HEK293 (cell line): ENCODE measurements around the gene HOXB4.

ENCODE experiments used
- GLIS2 ChIP-seq: fragments of 450-650 bp; formaldehyde crosslinking; IDR thresholded peaks from 2 replicates; pipeline ENCODE4 v1.5.1; 2016; ENCODE audit warnings: missing biosample characterization, missing genetic modification characterization
- KLF10 ChIP-seq: fragments of 450-650 bp; IDR thresholded peaks from 2 replicates; pipeline ENCODE4 v1.5.1; 2018; ENCODE audit warnings: missing biosample characterization, mild to moderate bottlenecking, missing genetic modification characterization
- SETDB1 ChIP-seq: IDR thresholded peaks from one replicate; pipeline ENCODE4 v1.6.1; 2017; ENCODE audit warnings: mild to moderate bottlenecking, low read length, moderate library complexity, mixed read lengths; ENCODE audit not compliant: insufficient read length
- SP7 ChIP-seq: fragments of 450-650 bp; formaldehyde crosslinking; IDR thresholded peaks from 2 replicates; pipeline ENCODE4 v1.5.1; 2016; ENCODE audit warnings: missing biosample characterization, missing genetic modification characterization
- ZBTB7A ChIP-seq: fragments of 450-650 bp; formaldehyde crosslinking; IDR thresholded peaks from 2 replicates; pipeline ENCODE4 v1.5.1; 2016; ENCODE audit warnings: low read depth, missing biosample characterization, missing genetic modification characterization
- ZNF114 ChIP-seq: fragments of 450-650 bp; formaldehyde crosslinking; IDR thresholded peaks from 2 replicates; pipeline ENCODE4 v1.5.0; 2017; ENCODE audit warnings: missing biosample characterization, missing genetic modification characterization
- ZNF239 ChIP-seq: fragments of 450-650 bp; formaldehyde crosslinking; IDR thresholded peaks from 2 replicates; pipeline ENCODE4 v1.5.1; 2016; ENCODE audit warnings: missing biosample characterization, missing genetic modification characterization
- ZNF266 ChIP-seq: fragments of 450-650 bp; formaldehyde crosslinking; IDR thresholded peaks from 2 replicates; pipeline ENCODE4 v1.5.1; 2016; ENCODE audit warnings: missing biosample characterization, missing genetic modification characterization, low read depth
- ZNF391 ChIP-seq: fragments of 450-650 bp; formaldehyde crosslinking; IDR thresholded peaks from 2 replicates; pipeline ENCODE4 v1.5.1; 2016; ENCODE audit warnings: low read depth, missing biosample characterization, missing genetic modification characterization, borderline replicate concordance
- ZNF394 ChIP-seq: fragments of 450-650 bp; formaldehyde crosslinking; IDR thresholded peaks from 2 replicates; pipeline ENCODE4 v1.5.1; 2016; ENCODE audit warnings: missing biosample characterization, missing genetic modification characterization, mild to moderate bottlenecking, moderate library complexity, borderline replicate concordance
- ZNF501 ChIP-seq: fragments of 450-650 bp; formaldehyde crosslinking; IDR thresholded peaks from 2 replicates; pipeline ENCODE4 v1.5.1; 2016; ENCODE audit warnings: missing biosample characterization, missing genetic modification characterization
- ZNF514 ChIP-seq: fragments of 450-650 bp; formaldehyde crosslinking; IDR thresholded peaks from 2 replicates; pipeline ENCODE4 v1.5.1; 2016; ENCODE audit warnings: missing biosample characterization, missing genetic modification characterization
- ZNF561 ChIP-seq: fragments of 450-650 bp; IDR thresholded peaks from 2 replicates; pipeline ENCODE4 v1.5.1; 2018; ENCODE audit warnings: missing biosample characterization, missing genetic modification characterization, borderline replicate concordance
- ZNF596 ChIP-seq: fragments of 450-650 bp; IDR thresholded peaks from 2 replicates; pipeline ENCODE4 v1.5.0; 2018; ENCODE audit warnings: missing biosample characterization, mild to moderate bottlenecking, missing genetic modification characterization, moderate library complexity
- ZNF626 ChIP-seq: fragments of 450-650 bp; sonication (Bioruptor Pico); formaldehyde crosslinking; IDR thresholded peaks from 2 replicates; pipeline ENCODE4 v1.5.1; 2018; ENCODE audit warnings: missing biosample characterization, missing genetic modification characterization, inconsistent platforms
- ZNF768 ChIP-seq: fragments of 450-650 bp; formaldehyde crosslinking; IDR thresholded peaks from 2 replicates; pipeline ENCODE4 v1.5.1; 2018; ENCODE audit warnings: missing biosample characterization, mild to moderate bottlenecking, missing genetic modification characterization
- ZNF830 ChIP-seq: fragments of 450-650 bp; IDR thresholded peaks from 2 replicates; pipeline ENCODE4 v1.5.0; 2018; ENCODE audit warnings: missing biosample characterization, missing genetic modification characterization, low read depth, mild to moderate bottlenecking, moderate library complexity
- ZNF837 ChIP-seq: fragments of 450-650 bp; formaldehyde crosslinking; IDR thresholded peaks from 2 replicates; pipeline ENCODE4 v1.5.1; 2016; ENCODE audit warnings: missing biosample characterization, missing genetic modification characterization
- ZSCAN23 ChIP-seq: fragments of 450-650 bp; formaldehyde crosslinking; IDR thresholded peaks from 2 replicates; pipeline ENCODE4 v1.5.1; 2016; ENCODE audit warnings: missing biosample characterization, missing genetic modification characterization
- TF ChIP-seq, protein P1 (sequence below): fragments of 450-650 bp; formaldehyde crosslinking; IDR thresholded peaks from 2 replicates; pipeline ENCODE4 v1.5.1; 2017; ENCODE audit warnings: missing biosample characterization, missing genetic modification characterization
- TF ChIP-seq, protein P2 (sequence below): fragments of 450-650 bp; formaldehyde crosslinking; IDR thresholded peaks from 2 replicates; pipeline ENCODE4 v1.5.1; 2016; ENCODE audit warnings: missing biosample characterization, missing genetic modification characterization
- TF ChIP-seq, protein P3 (sequence below): fragments of 450-650 bp; formaldehyde crosslinking; IDR thresholded peaks from 2 replicates; pipeline ENCODE4 v1.5.1; 2016; ENCODE audit warnings: missing biosample characterization, missing genetic modification characterization
- TF ChIP-seq, protein P4 (sequence below): fragments of 450-650 bp; formaldehyde crosslinking; IDR thresholded peaks from 2 replicates; pipeline ENCODE4 v1.5.1; 2016; ENCODE audit warnings: missing biosample characterization, missing genetic modification characterization
- TF ChIP-seq, protein P5 (sequence below): fragments of 450-650 bp; formaldehyde crosslinking; IDR thresholded peaks from 2 replicates; pipeline ENCODE4 v1.5.1; 2016; ENCODE audit warnings: missing biosample characterization, missing genetic modification characterization
- TF ChIP-seq, protein P6 (sequence below): fragments of 450-650 bp; formaldehyde crosslinking; IDR thresholded peaks from 2 replicates; pipeline ENCODE4 v1.5.1; 2016; ENCODE audit warnings: missing biosample characterization, missing genetic modification characterization
- TF ChIP-seq, protein P7 (sequence below): fragments of 450-650 bp; formaldehyde crosslinking; optimal IDR thresholded peaks from 2 replicates; pipeline ENCODE3; 2016; ENCODE audit warnings: missing biosample characterization, mild to moderate bottlenecking, missing genetic modification characterization
- TF ChIP-seq, protein P8 (sequence below): fragments of 450-650 bp; formaldehyde crosslinking; IDR thresholded peaks from 2 replicates; pipeline ENCODE4; 2016; ENCODE audit warnings: missing biosample characterization, missing genetic modification characterization

Gene HOXB4

DNA sequence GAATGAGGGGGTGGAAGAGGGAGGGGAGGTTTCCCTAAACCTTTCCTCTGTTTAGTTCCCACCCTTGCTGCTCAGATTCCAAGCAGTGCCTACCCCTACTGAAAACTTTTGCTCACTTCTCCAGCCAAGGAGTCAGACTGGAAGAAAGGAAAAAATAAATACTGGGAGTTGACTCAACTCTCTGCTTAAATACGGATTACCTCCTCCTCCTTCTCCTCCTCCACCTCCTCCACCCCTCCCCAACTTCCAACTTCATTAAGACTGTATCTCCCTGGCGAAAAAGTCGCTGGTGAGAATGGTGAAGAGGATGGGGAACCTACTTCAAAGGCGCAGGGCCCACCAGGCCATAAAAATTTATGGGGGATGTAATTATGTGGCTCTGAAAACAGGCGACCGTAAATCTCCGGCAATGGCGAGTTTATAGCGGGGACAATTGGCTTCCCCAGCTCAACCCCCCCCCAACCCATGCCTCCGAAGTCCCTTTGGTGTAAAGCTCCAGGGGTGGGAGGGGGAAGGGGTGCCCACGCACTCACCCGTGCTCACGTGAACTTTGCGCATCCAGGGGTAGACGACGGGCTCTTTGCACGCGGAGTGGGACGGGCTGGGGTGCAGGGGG, 712 bp downstream of the HOXB4 start (continued):
- TF ChIP-seq ZNF394 (tag by site-specific recombination): peak; percentile 79
- peak; percentile 90 for TF ChIP-seq ZNF596 (tag by site-specific recombination)
- peak; percentile 99 for TF ChIP-seq ZNF561 (tag by site-specific recombination)
- TF ChIP-seq ZNF501 (tag by site-specific recombination): peak; percentile 76; the same call in 1 of the 2 replicates
- no peak for TF ChIP-seq ZNF768 (tag by site-specific recombination)
- peak; percentile 59 for TF ChIP-seq GLIS2 (tag by site-specific recombination)
- TF ChIP-seq ZSCAN23 (tag by site-specific recombination): 0 out of 2 replicates have a peak, but pooled peaks have one; percentile 25
- TF ChIP-seq, protein P1, sequence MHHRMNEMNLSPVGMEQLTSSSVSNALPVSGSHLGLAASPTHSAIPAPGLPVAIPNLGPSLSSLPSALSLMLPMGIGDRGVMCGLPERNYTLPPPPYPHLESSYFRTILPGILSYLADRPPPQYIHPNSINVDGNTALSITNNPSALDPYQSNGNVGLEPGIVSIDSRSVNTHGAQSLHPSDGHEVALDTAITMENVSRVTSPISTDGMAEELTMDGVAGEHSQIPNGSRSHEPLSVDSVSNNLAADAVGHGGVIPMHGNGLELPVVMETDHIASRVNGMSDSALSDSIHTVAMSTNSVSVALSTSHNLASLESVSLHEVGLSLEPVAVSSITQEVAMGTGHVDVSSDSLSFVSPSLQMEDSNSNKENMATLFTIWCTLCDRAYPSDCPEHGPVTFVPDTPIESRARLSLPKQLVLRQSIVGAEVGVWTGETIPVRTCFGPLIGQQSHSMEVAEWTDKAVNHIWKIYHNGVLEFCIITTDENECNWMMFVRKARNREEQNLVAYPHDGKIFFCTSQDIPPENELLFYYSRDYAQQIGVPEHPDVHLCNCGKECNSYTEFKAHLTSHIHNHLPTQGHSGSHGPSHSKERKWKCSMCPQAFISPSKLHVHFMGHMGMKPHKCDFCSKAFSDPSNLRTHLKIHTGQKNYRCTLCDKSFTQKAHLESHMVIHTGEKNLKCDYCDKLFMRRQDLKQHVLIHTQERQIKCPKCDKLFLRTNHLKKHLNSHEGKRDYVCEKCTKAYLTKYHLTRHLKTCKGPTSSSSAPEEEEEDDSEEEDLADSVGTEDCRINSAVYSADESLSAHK (tag by site-specific recombination): peak; percentile 98
- TF ChIP-seq ZBTB7A (tag by site-specific recombination): no peak; the same call in 1 of the 2 replicates
- no peak for TF ChIP-seq ZNF837 (tag by site-specific recombination)
- TF ChIP-seq ZNF114 (tag by site-specific recombination): no peak
- no peak for TF ChIP-seq ZNF626
- TF ChIP-seq SP7 (tag by site-specific recombination): peak; percentile 99
- TF ChIP-seq, protein P2, sequence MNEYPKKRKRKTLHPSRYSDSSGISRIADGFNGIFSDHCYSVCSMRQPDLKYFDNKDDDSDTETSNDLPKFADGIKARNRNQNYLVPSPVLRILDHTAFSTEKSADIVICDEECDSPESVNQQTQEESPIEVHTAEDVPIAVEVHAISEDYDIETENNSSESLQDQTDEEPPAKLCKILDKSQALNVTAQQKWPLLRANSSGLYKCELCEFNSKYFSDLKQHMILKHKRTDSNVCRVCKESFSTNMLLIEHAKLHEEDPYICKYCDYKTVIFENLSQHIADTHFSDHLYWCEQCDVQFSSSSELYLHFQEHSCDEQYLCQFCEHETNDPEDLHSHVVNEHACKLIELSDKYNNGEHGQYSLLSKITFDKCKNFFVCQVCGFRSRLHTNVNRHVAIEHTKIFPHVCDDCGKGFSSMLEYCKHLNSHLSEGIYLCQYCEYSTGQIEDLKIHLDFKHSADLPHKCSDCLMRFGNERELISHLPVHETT (tag by site-specific recombination): peak; percentile 89
- TF ChIP-seq ZNF514 (tag by site-specific recombination): no peak
- TF ChIP-seq, protein P3, sequence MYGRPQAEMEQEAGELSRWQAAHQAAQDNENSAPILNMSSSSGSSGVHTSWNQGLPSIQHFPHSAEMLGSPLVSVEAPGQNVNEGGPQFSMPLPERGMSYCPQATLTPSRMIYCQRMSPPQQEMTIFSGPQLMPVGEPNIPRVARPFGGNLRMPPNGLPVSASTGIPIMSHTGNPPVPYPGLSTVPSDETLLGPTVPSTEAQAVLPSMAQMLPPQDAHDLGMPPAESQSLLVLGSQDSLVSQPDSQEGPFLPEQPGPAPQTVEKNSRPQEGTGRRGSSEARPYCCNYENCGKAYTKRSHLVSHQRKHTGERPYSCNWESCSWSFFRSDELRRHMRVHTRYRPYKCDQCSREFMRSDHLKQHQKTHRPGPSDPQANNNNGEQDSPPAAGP (tag by site-specific recombination): peak; percentile 98
- TF ChIP-seq, protein P4, sequence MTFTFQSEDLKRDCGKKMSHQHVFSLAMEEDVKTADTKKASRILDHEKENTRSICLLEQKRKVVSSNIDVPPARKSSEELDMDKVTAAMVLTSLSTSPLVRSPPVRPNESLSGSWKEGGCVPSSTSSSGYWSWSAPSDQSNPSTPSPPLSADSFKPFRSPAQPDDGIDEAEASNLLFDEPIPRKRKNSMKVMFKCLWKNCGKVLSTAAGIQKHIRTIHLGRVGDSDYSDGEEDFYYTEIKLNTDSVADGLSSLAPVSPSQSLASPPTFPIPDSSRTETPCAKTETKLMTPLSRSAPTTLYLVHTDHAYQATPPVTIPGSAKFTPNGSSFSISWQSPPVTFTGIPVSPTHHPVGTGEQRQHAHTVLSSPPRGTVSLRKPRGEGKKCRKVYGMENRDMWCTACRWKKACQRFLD (tag by site-specific recombination): no peak
- no peak for TF ChIP-seq ZNF266
- no peak for TF ChIP-seq ZNF239 (tag by site-specific recombination)
- TF ChIP-seq, protein P5, sequence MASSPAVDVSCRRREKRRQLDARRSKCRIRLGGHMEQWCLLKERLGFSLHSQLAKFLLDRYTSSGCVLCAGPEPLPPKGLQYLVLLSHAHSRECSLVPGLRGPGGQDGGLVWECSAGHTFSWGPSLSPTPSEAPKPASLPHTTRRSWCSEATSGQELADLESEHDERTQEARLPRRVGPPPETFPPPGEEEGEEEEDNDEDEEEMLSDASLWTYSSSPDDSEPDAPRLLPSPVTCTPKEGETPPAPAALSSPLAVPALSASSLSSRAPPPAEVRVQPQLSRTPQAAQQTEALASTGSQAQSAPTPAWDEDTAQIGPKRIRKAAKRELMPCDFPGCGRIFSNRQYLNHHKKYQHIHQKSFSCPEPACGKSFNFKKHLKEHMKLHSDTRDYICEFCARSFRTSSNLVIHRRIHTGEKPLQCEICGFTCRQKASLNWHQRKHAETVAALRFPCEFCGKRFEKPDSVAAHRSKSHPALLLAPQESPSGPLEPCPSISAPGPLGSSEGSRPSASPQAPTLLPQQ: peak; percentile 98
- peak; percentile 85 for TF ChIP-seq KLF10 (tag by site-specific recombination)
- TF ChIP-seq SETDB1: no peak
- TF ChIP-seq, protein P6, sequence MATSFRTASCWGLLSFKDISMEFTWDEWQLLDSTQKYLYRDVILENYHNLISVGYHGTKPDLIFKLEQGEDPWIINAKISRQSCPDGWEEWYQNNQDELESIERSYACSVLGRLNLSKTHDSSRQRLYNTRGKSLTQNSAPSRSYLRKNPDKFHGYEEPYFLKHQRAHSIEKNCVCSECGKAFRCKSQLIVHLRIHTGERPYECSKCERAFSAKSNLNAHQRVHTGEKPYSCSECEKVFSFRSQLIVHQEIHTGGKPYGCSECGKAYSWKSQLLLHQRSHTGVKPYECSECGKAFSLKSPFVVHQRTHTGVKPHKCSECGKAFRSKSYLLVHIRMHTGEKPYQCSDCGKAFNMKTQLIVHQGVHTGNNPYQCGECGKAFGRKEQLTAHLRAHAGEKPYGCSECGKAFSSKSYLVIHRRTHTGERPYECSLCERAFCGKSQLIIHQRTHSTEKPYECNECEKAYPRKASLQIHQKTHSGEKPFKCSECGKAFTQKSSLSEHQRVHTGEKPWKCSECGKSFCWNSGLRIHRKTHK (tag by site-specific recombination): no peak
- TF ChIP-seq, protein P7, sequence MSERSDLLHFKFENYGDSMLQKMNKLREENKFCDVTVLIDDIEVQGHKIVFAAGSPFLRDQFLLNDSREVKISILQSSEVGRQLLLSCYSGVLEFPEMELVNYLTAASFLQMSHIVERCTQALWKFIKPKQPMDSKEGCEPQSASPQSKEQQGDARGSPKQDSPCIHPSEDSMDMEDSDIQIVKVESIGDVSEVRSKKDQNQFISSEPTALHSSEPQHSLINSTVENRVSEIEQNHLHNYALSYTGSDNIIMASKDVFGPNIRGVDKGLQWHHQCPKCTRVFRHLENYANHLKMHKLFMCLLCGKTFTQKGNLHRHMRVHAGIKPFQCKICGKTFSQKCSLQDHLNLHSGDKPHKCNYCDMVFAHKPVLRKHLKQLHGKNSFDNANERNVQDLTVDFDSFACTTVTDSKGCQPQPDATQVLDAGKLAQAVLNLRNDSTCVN (tag by site-specific recombination): peak; percentile 65
- TF ChIP-seq ZNF391 (tag by site-specific recombination): peak; percentile 85; the same call in 1 of the 2 replicates
- TF ChIP-seq, protein P8, sequence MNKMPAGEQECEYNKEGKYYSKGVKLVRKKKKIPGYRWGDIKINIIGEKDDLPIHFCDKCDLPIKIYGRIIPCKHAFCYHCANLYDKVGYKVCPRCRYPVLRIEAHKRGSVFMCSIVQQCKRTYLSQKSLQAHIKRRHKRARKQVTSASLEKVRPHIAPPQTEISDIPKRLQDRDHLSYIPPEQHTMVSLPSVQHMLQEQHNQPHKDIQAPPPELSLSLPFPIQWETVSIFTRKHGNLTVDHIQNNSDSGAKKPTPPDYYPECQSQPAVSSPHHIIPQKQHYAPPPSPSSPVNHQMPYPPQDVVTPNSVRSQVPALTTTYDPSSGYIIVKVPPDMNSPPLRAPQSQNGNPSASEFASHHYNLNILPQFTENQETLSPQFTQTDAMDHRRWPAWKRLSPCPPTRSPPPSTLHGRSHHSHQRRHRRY: peak; percentile 82; the same call in 1 of the 2 replicates
- TF ChIP-seq ZNF830 (tag by site-specific recombination): no peak
